ENCODE results near the gene KIF3A.

GRCh38 chr5:132681983-132682382, 55.4 kb downstream of the KIF3A start:
- TF ChIP-seq CTCF (IDR thresholded peaks at IDR 0.05) (no peak), POLR2A (IDR thresholded peaks at IDR 0.05) (no peak)
